ENCODE data around the gene PACSIN1.
"Not testable (repeated sequence)": the region's sequence is repeated elsewhere in the genome, so short reads cannot be mapped to it uniquely, and the experiment has no call there.

The PACSIN1 gene

DNA sequence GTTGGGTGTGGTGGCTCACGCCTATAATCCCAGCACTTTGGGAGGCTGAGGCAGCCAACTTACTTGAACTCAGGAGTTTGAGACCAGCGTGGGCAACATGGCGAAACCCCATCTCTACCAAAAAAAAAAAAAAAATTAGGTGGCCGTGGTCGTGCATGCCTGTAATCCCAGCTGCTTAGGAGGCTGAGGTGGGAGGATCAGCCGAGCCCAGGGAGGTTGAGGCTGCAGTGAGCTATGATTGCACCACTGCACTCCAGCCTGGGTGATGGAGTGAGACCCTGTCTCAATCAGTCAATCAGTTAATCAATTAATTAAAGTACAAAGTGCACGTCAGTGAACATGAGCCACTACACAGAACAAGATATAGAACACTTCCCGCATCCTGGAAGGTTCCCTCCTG is 21.0 kb downstream of the PACSIN1 start:
- not testable (repeated sequence) for H3K27ac ChIP-seq (ENCODE audit: low read length, poor library complexity, severe bottlenecking); H4K8ac ChIP-seq (ENCODE audit: low read length)

GRCh38 chr6:34487536-34487935 is 21.7 kb downstream of the PACSIN1 start:
- no peak overlapping the region for H3K9ac ChIP-seq (ENCODE audit: low read length)
- H2BK15ac ChIP-seq (ENCODE audit: low read depth, poor library complexity, severe bottlenecking): no peak overlapping the region

More for the DNA sequence above, 21.0 kb downstream of the PACSIN1 start:
- not testable (repeated sequence) for H2BK120ac ChIP-seq (ENCODE audit: low read depth, low read length); H3K18ac ChIP-seq (ENCODE audit: low read depth in 1 of 2, low read length in 2 of 2); H3K9ac ChIP-seq (ENCODE audit: low read length); H3K23ac ChIP-seq (ENCODE audit: low read length in 2 of 2); H3K4me3 ChIP-seq (ENCODE audit: insufficient read depth in 1 of 2, low read depth in 1 of 2, low read length in 2 of 2); H3K14ac ChIP-seq (ENCODE audit: low read length in 2 of 2); H4K91ac ChIP-seq (ENCODE audit: low read length); H2AFZ ChIP-seq (ENCODE audit: low read depth, low read length); DNase-seq; H3K4me2 ChIP-seq (ENCODE audit: low read length, poor library complexity, severe bottlenecking); H3K36me3 ChIP-seq (ENCODE audit: control insufficient read depth in 1 of 2, insufficient read depth in 2 of 2, low read depth in 1 of 2, low read length in 2 of 2); H3K79me1 ChIP-seq (replicated peaks; ENCODE audit: low read length, poor library complexity, severe bottlenecking); H2BK15ac ChIP-seq (ENCODE audit: low read depth, poor library complexity, severe bottlenecking); H3K4me1 ChIP-seq (ENCODE audit: control insufficient read depth, insufficient read depth, low read depth, low read length); H3K9me3 ChIP-seq (ENCODE audit: control insufficient read depth, low read length); H2AK5ac ChIP-seq (ENCODE audit: low read length, severe bottlenecking); H2BK5ac ChIP-seq (ENCODE audit: low read depth, low read length, poor library complexity, severe bottlenecking); H2BK12ac ChIP-seq (ENCODE audit: low read length in 2 of 2); H3K4ac ChIP-seq (ENCODE audit: low read depth in 1 of 2, low read length in 2 of 2)
- 98% methylated on average over 7 of the region's 8 CpGs for WGBS
- peaks cover 0 to 25% of the 10 kb centered on the region in 2 experiments for H3K27me3 ChIP-seq (ENCODE audit: control insufficient read depth in 1 of 2, insufficient read depth in 1 of 2, low read length in 2 of 2)

DNA sequence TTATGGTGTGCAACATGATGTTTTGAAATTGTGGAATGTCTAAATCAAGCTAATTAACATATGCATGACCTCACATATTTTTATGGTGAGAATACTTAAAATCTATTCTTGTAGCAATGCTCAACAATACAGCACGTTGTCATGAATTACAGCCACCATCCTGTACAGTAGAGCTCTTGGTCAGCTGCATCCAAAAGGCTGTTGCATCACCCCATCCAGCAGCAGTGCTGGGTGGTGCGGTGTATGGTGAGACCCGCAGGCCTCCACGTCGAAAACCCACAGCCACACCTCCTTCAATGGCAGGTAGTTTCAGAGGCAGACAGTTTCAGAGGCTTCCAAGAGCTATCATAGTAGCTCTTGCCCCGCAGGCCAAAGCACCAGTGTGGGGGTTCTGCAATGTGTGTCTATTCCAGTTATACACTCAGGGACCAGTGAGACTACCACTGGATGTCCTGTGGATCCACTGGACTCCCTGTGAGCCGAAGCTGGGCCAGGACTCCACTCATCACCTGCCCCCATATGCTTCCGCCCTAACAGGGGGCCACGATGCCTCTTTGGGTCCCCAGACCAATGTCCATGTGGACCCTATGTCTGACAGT is 23.4 kb downstream of the PACSIN1 start:
- Histone ChIP-seq H3K23ac (ENCODE audit: low read length in 2 of 2) (no peak overlapping the region), H4K91ac (ENCODE audit: low read length) (no peak overlapping the region), H3K79me1 (replicated peaks; ENCODE audit: low read length, poor library complexity, severe bottlenecking) (no peaks in the 10 kb centered on the region), H3K27me3 (ENCODE audit: control insufficient read depth in 1 of 2, insufficient read depth in 1 of 2, low read length in 2 of 2) (peaks cover 0 to 32% of the 10 kb centered on the region in 2 experiments), H2AK5ac (ENCODE audit: low read length, severe bottlenecking) (no peak overlapping the region), H2BK5ac (ENCODE audit: low read depth, low read length, poor library complexity, severe bottlenecking) (no peak overlapping the region), H3K9me3 (ENCODE audit: control insufficient read depth, low read length) (peaks cover 7% of the 10 kb centered on the region), H2BK15ac (ENCODE audit: low read depth, poor library complexity, severe bottlenecking) (no peak overlapping the region), H3K36me3 (ENCODE audit: control insufficient read depth in 1 of 2, insufficient read depth in 2 of 2, low read depth in 1 of 2, low read length in 2 of 2) (no peaks in the 10 kb centered on the region), H4K8ac (ENCODE audit: low read length) (no peak overlapping the region), H3K4ac (ENCODE audit: low read depth in 1 of 2, low read length in 2 of 2) (no peak overlapping the region), H3K9ac (ENCODE audit: low read length) (no peak overlapping the region), H2BK12ac (ENCODE audit: low read length in 2 of 2) (no peak overlapping the region), H3K4me2 (ENCODE audit: low read length, poor library complexity, severe bottlenecking) (no peak overlapping the region), H2AFZ (ENCODE audit: low read depth, low read length) (no peak overlapping the region), H3K18ac (ENCODE audit: low read depth in 1 of 2, low read length in 2 of 2) (no peak overlapping the region), H2BK120ac (ENCODE audit: low read depth, low read length) (no peak overlapping the region), H3K4me1 (ENCODE audit: control insufficient read depth, insufficient read depth, low read depth, low read length) (peaks cover 7% of the 10 kb centered on the region), H3K27ac (ENCODE audit: low read length, poor library complexity, severe bottlenecking) (no peak overlapping the region), H3K14ac (ENCODE audit: low read length in 2 of 2) (no peak overlapping the region), H3K4me3 (ENCODE audit: insufficient read depth in 1 of 2, low read depth in 1 of 2, low read length in 2 of 2) (no peak overlapping the region)
- 99% methylated on average over 7 of the region's 9 CpGs for WGBS
- no peak for DNase-seq

More at GRCh38 chr6:34487536-34487935, 21.7 kb downstream of the PACSIN1 start:
- no peak overlapping the region for H3K4ac ChIP-seq (ENCODE audit: low read depth in 1 of 2, low read length in 2 of 2)
- H3K27me3 ChIP-seq (ENCODE audit: control insufficient read depth in 1 of 2, insufficient read depth in 1 of 2, low read length in 2 of 2): peaks cover 0 to 25% of the 10 kb centered on the region in 2 experiments
- H4K91ac ChIP-seq (ENCODE audit: low read length): no peak overlapping the region
- H3K27ac ChIP-seq (ENCODE audit: low read length, poor library complexity, severe bottlenecking): no peak overlapping the region
- H4K8ac ChIP-seq (ENCODE audit: low read length): no peak overlapping the region
- 94% methylated on average over 5 of the region's 5 CpGs for WGBS
- H3K4me2 ChIP-seq (ENCODE audit: low read length, poor library complexity, severe bottlenecking): no peak overlapping the region
- H3K9me3 ChIP-seq (ENCODE audit: control insufficient read depth, low read length): no peaks in the 10 kb centered on the region
- H3K4me3 ChIP-seq (ENCODE audit: insufficient read depth in 1 of 2, low read depth in 1 of 2, low read length in 2 of 2): no peak overlapping the region
- no peak overlapping the region for H2BK5ac ChIP-seq (ENCODE audit: low read depth, low read length, poor library complexity, severe bottlenecking)
- H3K4me1 ChIP-seq (ENCODE audit: control insufficient read depth, insufficient read depth, low read depth, low read length): peaks cover 7% of the 10 kb centered on the region
- no peak overlapping the region for H3K18ac ChIP-seq (ENCODE audit: low read depth in 1 of 2, low read length in 2 of 2)
- no peak for DNase-seq
- no peak overlapping the region for H2AFZ ChIP-seq (ENCODE audit: low read depth, low read length)
- peak overlapping the region in 1 of 2 experiments; percentile 18 for H3K14ac ChIP-seq (ENCODE audit: low read length in 2 of 2)
- H2AK5ac ChIP-seq (ENCODE audit: low read length, severe bottlenecking): no peak overlapping the region
- no peaks in the 10 kb centered on the region for H3K79me1 ChIP-seq (replicated peaks; ENCODE audit: low read length, poor library complexity, severe bottlenecking)
- H3K36me3 ChIP-seq (ENCODE audit: control insufficient read depth in 1 of 2, insufficient read depth in 2 of 2, low read depth in 1 of 2, low read length in 2 of 2): no peaks in the 10 kb centered on the region
- no peak overlapping the region for H2BK120ac ChIP-seq (ENCODE audit: low read depth, low read length)
- no peak overlapping the region for H3K23ac ChIP-seq (ENCODE audit: low read length in 2 of 2)
- no peak overlapping the region for H2BK12ac ChIP-seq (ENCODE audit: low read length in 2 of 2)

- peaks cover 7% of the 10 kb centered on the region for H3K9me3 ChIP-seq (ENCODE audit: control insufficient read depth, low read length)
- no peak overlapping the region for H4K8ac ChIP-seq (ENCODE audit: low read length)
- peaks cover 2% of the 10 kb centered on the region for H3K4me1 ChIP-seq (ENCODE audit: control insufficient read depth, insufficient read depth, low read depth, low read length)
- no peak overlapping the region for H2BK15ac ChIP-seq (ENCODE audit: low read depth, poor library complexity, severe bottlenecking)
- H3K4me3 ChIP-seq (ENCODE audit: insufficient read depth in 1 of 2, low read depth in 1 of 2, low read length in 2 of 2): peak overlapping the region in 1 of 2 experiments; percentile 53
- H3K4me2 ChIP-seq (ENCODE audit: low read length, poor library complexity, severe bottlenecking): no peak overlapping the region
- no peak overlapping the region for H2BK5ac ChIP-seq (ENCODE audit: low read depth, low read length, poor library complexity, severe bottlenecking)
- no peaks in the 10 kb centered on the region for H3K36me3 ChIP-seq (ENCODE audit: control insufficient read depth in 1 of 2, insufficient read depth in 2 of 2, low read depth in 1 of 2, low read length in 2 of 2)
- no peak overlapping the region for H2BK120ac ChIP-seq (ENCODE audit: low read depth, low read length)
- peak overlapping the region; percentile 44 for H3K9ac ChIP-seq (ENCODE audit: low read length)
- peak overlapping the region in 1 of 2 experiments; percentile 22 for H3K4ac ChIP-seq (ENCODE audit: low read depth in 1 of 2, low read length in 2 of 2)
- H2AK5ac ChIP-seq (ENCODE audit: low read length, severe bottlenecking): no peak overlapping the region
- WGBS: 78% methylated on average over 20 of the region's 20 CpGs
- peaks cover 5 to 36% of the 10 kb centered on the region in 2 experiments for H3K27me3 ChIP-seq (ENCODE audit: control insufficient read depth in 1 of 2, insufficient read depth in 1 of 2, low read length in 2 of 2)
- no peak overlapping the region for H4K91ac ChIP-seq (ENCODE audit: low read length)
- peak overlapping the region in 1 of 2 experiments; percentile 55 for H2BK12ac ChIP-seq (ENCODE audit: low read length in 2 of 2)
- H3K27ac ChIP-seq (ENCODE audit: low read length, poor library complexity, severe bottlenecking): no peak overlapping the region
- H3K79me1 ChIP-seq (replicated peaks; ENCODE audit: low read length, poor library complexity, severe bottlenecking): no peaks in the 10 kb centered on the region
- H3K14ac ChIP-seq (ENCODE audit: low read length in 2 of 2): no peak overlapping the region
- peak overlapping the region in 1 of 2 experiments; percentile 44 for H3K18ac ChIP-seq (ENCODE audit: low read depth in 1 of 2, low read length in 2 of 2)
- peak; percentile 5 for DNase-seq
- no peak overlapping the region for H2AFZ ChIP-seq (ENCODE audit: low read depth, low read length)
- no peak overlapping the region for H3K23ac ChIP-seq (ENCODE audit: low read length in 2 of 2)
Measured at GRCh38 chr6:34490390-34491090, 24.7 kb downstream of the PACSIN1 start.

All from mesenchymal stem cell (in vitro differentiated cells and primary cell).